GM23338 (cell line): ENCODE results near the gene ITGA1. TPM values are rescaled to one million over a fixed set of nuclear protein-coding genes. Genes with fewer than 3 reads are reported as not detected.

ENCODE experiments used
- ATAC-seq: fragments of 200-7000 bp; cut with Tn5 transposase; 3 replicates; pipeline ENCODE4 v1.9.1; 2020
- DNase-seq: peaks from one replicate; pipeline ENCODE4 v3.0.0-alpha.2; 2015; ENCODE audit warnings: low spot score
- H2AFZ ChIP-seq: fragments of 200-600 bp; sonication (generic); 2 replicates; pipeline ENCODE4 v1.8.0; 2016; ENCODE audit warnings: antibody characterized with exemption, mild to moderate bottlenecking, moderate library complexity
- H3F3A ChIP-seq: fragments of 200-600 bp; sonication (generic); replicated peaks from 2 replicates; pipeline ENCODE4 v1.8.0; 2017; ENCODE audit warnings: antibody characterized with exemption, mixed run types, low read depth
- H3K27ac ChIP-seq: fragments of 200-600 bp; sonication (generic); 2 replicates; pipeline ENCODE4 v1.6.1; 2016; ENCODE audit warnings: low read depth
- H3K27me3 ChIP-seq: fragments of 200-600 bp; sonication (generic); 2 replicates; pipeline ENCODE4 v1.8.0; 2016; ENCODE audit warnings: mild to moderate bottlenecking, mixed run types, moderate library complexity; ENCODE audit not compliant: insufficient read depth
- H3K36me3 ChIP-seq: fragments of 200-600 bp; sonication (generic); 2 replicates; pipeline ENCODE4 v1.8.0; 2016; ENCODE audit warnings: mild to moderate bottlenecking; ENCODE audit not compliant: insufficient read depth
- H3K4me1 ChIP-seq: fragments of 200-600 bp; sonication (generic); 2 replicates; pipeline ENCODE4 v1.8.0; 2016; ENCODE audit warnings: mild to moderate bottlenecking, moderate library complexity; ENCODE audit not compliant: insufficient read depth
- H3K4me2 ChIP-seq: fragments of 200-600 bp; sonication (generic); 2 replicates; pipeline ENCODE4 v1.7.1; 2017; ENCODE audit warnings: mixed run types
- H3K4me3 ChIP-seq: fragments of 200-600 bp; sonication (generic); 2 replicates; pipeline ENCODE4 v1.6.1; 2016; ENCODE audit warnings: mixed run types
- H3K79me2 ChIP-seq: fragments of 200-600 bp; sonication (generic); replicated peaks from 2 replicates; pipeline ENCODE4 v1.8.0; 2017; ENCODE audit warnings: mild to moderate bottlenecking; ENCODE audit not compliant: insufficient read depth
- H3K9me2 ChIP-seq: fragments of 200-600 bp; sonication (generic); 2 replicates; pipeline ENCODE4 v1.8.0; 2017; ENCODE audit not compliant: insufficient read depth
- H4K20me1 ChIP-seq: fragments of 200-600 bp; sonication (generic); replicated peaks from 2 replicates; pipeline ENCODE4 v1.8.0; 2017; ENCODE audit warnings: mild to moderate bottlenecking; ENCODE audit not compliant: insufficient read depth
- H3K27ac Mint-ChIP-seq: 2 replicates; pipeline ENCODE4 v1.8.0; 2020; ENCODE audit warnings: inconsistent platforms, mild to moderate bottlenecking, moderate library complexity, mixed read lengths
- H3K27me3 Mint-ChIP-seq: 3 replicates; pipeline ENCODE4 v1.8.0; 2022; ENCODE audit warnings: low read depth, mild to moderate bottlenecking, moderate library complexity, mixed read lengths, inconsistent platforms; ENCODE audit not compliant: insufficient read depth, poor library complexity
- H3K36me3 Mint-ChIP-seq: 3 replicates; pipeline ENCODE4 v1.8.0; 2021; ENCODE audit warnings: low read depth, mild to moderate bottlenecking, inconsistent platforms, moderate library complexity, mixed read lengths
- H3K4me1 Mint-ChIP-seq: 3 replicates; pipeline ENCODE4 v1.8.0; 2020; ENCODE audit warnings: mild to moderate bottlenecking, inconsistent platforms, mixed read lengths
- H3K4me3 Mint-ChIP-seq: 3 replicates; pipeline ENCODE4 v1.8.0; 2021; ENCODE audit warnings: moderate library complexity, mild to moderate bottlenecking, inconsistent platforms, mixed read lengths
- H3K9me3 Mint-ChIP-seq: 3 replicates; pipeline ENCODE4 v1.8.0; 2020; ENCODE audit warnings: moderate library complexity, mild to moderate bottlenecking, inconsistent platforms, mixed read lengths
- CREB1 ChIP-seq: fragments of 250-450 bp; sonication (Bioruptor Pico); IDR thresholded peaks from 2 replicates; pipeline ENCODE4 v1.5.0; 2020; ENCODE audit warnings: low read depth, mild to moderate bottlenecking, moderate library complexity
- CTCF ChIP-seq, 2 experiments: fragments of 200-600 bp in 1 of 2; sonication (generic) in 1 of 2; conservative IDR thresholded peaks; 2 replicates each; pipeline versions ENCODE4 v1.5.1 to v1.6.1; 2016 to 2017; ENCODE audit warnings: antibody characterized with exemption in 2 of 2, low read depth in 2 of 2, mild to moderate bottlenecking in 2 of 2, moderate library complexity in 1 of 2
- ETS1 ChIP-seq: IDR thresholded peaks from 2 replicates; pipeline ENCODE4 v1.6.1; 2016; ENCODE audit warnings: antibody characterized with exemption
- EZH2 ChIP-seq: fragments of 200-600 bp; sonication (generic); IDR thresholded peaks from one replicate; pipeline ENCODE4 v1.8.0; 2017; ENCODE audit warnings: antibody characterized with exemption, mild to moderate bottlenecking, low read depth; ENCODE audit not compliant: unreplicated experiment
- JUNB ChIP-seq: IDR thresholded peaks from one replicate; pipeline ENCODE4 v1.6.1; 2016; ENCODE audit warnings: antibody characterized with exemption; ENCODE audit not compliant: unreplicated experiment
- NANOG ChIP-seq: IDR thresholded peaks from 2 replicates; pipeline ENCODE4 v1.6.1; 2016; ENCODE audit warnings: antibody characterized with exemption, borderline replicate concordance
- POLR2AphosphoS5 ChIP-seq: IDR thresholded peaks from 2 replicates; pipeline ENCODE4 v1.6.1; 2016; ENCODE audit warnings: antibody characterized with exemption, low read depth
- STAT1 ChIP-seq: IDR thresholded peaks from one replicate; pipeline ENCODE4 v1.6.1; 2016; ENCODE audit warnings: antibody characterized with exemption; ENCODE audit not compliant: unreplicated experiment
- ZNF114 ChIP-seq: fragments of 250-450 bp; sonication (Bioruptor Pico); IDR thresholded peaks from 2 replicates; pipeline ENCODE4 v1.5.0; 2020; ENCODE audit warnings: mild to moderate bottlenecking, moderate library complexity
- polyA plus RNA-seq: library from polyadenylated mRNA; unstranded; fragments of >200 nt; fragmentation: Nextera tagmentation; extraction: Ambion mirVana; gene quantifications from 2 replicates; pipeline ENCODE4 v1.2.1, GENCODE V29; 2016
- total RNA-seq: library from RNA; depleted of rRNA; stranded (reverse); fragments of >200 nt; shearing (Covaris generic); gene quantifications from 2 replicates; pipeline ENCODE4 v1.2.3, GENCODE V29; 2014
- TF ChIP-seq, protein P1 (sequence below): IDR thresholded peaks from one replicate; pipeline ENCODE4 v1.6.1; 2018; ENCODE audit warnings: antibody characterized with exemption; ENCODE audit not compliant: unreplicated experiment
- TF ChIP-seq, protein P2 (sequence below): fragments of 250-450 bp; sonication (Bioruptor Pico); IDR thresholded peaks from 2 replicates; pipeline ENCODE4 v1.5.0; 2020; ENCODE audit warnings: mild to moderate bottlenecking, moderate library complexity

ITGA1 gene
- total and polyA plus RNA-seq, 2 experiments from 2014 or later = 1.8 to 4.9 TPM

DNA sequence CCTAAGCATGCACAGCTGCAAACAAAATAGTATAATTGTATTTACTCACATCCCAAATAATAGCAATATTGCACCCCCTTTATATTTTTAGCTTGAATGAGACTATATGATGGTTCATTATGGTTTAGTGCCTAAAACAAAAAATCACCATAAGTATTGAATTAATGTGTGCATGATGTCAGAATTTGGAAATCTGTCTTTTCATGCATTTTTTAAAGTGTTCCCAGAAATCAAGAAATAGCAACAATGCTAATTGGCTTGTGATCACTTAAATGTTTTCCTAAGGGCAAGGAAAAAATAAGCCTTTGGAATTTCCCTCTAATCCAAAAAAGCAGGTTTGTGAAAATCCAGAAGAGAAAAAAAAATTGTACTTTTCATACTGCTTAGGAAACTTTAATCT lies 150.5 kb downstream of the ITGA1 start:
- DNase-seq = no peak
- Histone ChIP-seq H4K20me1 (no peaks in the 10 kb centered on the region), H2AFZ (no peak overlapping the region), H3K27ac (no peak overlapping the region), H3K27me3 (no peaks in the 10 kb centered on the region), H3K9me2 (no peaks in the 10 kb centered on the region), H3K4me2 (no peak overlapping the region), H3K79me2 (no peaks in the 10 kb centered on the region), H3F3A (no peaks in the 10 kb centered on the region), H3K4me1 (peaks cover 7% of the 10 kb centered on the region; the same call in 1 of the 2 replicates), H3K36me3 (no peaks in the 10 kb centered on the region), H3K4me3 (no peak overlapping the region)
- Mint-ChIP-seq H3K9me3 (no peaks in the 10 kb centered on the region; the same call in 2 of the 3 replicates), H3K4me1 (peaks cover 4% of the 10 kb centered on the region; the same call in 1 of the 3 replicates), H3K36me3 (no peaks in the 10 kb centered on the region), H3K27ac (no peak overlapping the region), H3K27me3 (peaks cover 2% of the 10 kb centered on the region), H3K4me3 (no peak overlapping the region)
- no peak for ATAC-seq
- TF ChIP-seq ETS1 (no peak), JUNB (no peak), STAT1 (no peak), CTCF (conservative IDR thresholded peaks at IDR 0.05; ENCODE audit: low read depth in 2 of 2) (no peak), CREB1 (no peak), ZNF114 (CRISPR knock-in tag) (no peak), POLR2AphosphoS5 (no peak), NANOG (no peak)
- TF ChIP-seq, protein P1, sequence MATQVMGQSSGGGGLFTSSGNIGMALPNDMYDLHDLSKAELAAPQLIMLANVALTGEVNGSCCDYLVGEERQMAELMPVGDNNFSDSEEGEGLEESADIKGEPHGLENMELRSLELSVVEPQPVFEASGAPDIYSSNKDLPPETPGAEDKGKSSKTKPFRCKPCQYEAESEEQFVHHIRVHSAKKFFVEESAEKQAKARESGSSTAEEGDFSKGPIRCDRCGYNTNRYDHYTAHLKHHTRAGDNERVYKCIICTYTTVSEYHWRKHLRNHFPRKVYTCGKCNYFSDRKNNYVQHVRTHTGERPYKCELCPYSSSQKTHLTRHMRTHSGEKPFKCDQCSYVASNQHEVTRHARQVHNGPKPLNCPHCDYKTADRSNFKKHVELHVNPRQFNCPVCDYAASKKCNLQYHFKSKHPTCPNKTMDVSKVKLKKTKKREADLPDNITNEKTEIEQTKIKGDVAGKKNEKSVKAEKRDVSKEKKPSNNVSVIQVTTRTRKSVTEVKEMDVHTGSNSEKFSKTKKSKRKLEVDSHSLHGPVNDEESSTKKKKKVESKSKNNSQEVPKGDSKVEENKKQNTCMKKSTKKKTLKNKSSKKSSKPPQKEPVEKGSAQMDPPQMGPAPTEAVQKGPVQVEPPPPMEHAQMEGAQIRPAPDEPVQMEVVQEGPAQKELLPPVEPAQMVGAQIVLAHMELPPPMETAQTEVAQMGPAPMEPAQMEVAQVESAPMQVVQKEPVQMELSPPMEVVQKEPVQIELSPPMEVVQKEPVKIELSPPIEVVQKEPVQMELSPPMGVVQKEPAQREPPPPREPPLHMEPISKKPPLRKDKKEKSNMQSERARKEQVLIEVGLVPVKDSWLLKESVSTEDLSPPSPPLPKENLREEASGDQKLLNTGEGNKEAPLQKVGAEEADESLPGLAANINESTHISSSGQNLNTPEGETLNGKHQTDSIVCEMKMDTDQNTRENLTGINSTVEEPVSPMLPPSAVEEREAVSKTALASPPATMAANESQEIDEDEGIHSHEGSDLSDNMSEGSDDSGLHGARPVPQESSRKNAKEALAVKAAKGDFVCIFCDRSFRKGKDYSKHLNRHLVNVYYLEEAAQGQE = no peak

DNA sequence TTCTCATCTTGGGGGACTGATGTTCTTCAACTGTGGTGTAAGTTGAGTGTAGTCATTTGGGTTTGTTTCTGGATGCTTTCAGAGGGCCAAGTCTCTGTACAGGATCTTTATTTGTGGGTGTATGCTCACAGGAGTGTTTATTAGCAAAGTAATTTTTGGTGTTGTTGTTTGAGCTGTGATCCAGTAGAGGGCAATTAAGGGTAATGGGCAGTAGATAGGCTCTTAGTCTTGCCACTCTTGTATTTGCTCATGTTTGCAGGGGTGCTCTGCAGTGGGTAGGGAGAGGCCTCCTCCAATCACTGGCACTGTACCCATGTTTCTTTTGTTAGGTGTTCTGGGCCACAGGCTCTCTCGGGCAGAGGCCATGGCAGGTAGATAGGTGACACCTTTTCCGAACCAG lies 155.6 kb downstream of the ITGA1 start:
- Histone ChIP-seq H3K4me2 (no peak overlapping the region), H2AFZ (no peak overlapping the region), H3K27me3 (no peaks in the 10 kb centered on the region), H3K27ac (no peak overlapping the region), H3K4me1 (no peaks in the 10 kb centered on the region), H3K36me3 (no peaks in the 10 kb centered on the region), H4K20me1 (no peaks in the 10 kb centered on the region), H3K9me2 (no peaks in the 10 kb centered on the region), H3K4me3 (no peak overlapping the region), H3K79me2 (no peaks in the 10 kb centered on the region), H3F3A (no peaks in the 10 kb centered on the region)
- H3K36me3 Mint-ChIP-seq = no peaks in the 10 kb centered on the region
- DNase-seq (no peak), ATAC-seq (peak; percentile 44; the same call in 2 of the 3 replicates)
- no peak overlapping the region for H3K4me3 Mint-ChIP-seq
- no peaks in the 10 kb centered on the region for H3K4me1 Mint-ChIP-seq
- H3K9me3 Mint-ChIP-seq = no peaks in the 10 kb centered on the region
- no peaks in the 10 kb centered on the region for H3K27me3 Mint-ChIP-seq
- H3K27ac Mint-ChIP-seq = no peak overlapping the region
- TF ChIP-seq CREB1 (no peak), EZH2 (no peak)
- TF ChIP-seq, protein P2, sequence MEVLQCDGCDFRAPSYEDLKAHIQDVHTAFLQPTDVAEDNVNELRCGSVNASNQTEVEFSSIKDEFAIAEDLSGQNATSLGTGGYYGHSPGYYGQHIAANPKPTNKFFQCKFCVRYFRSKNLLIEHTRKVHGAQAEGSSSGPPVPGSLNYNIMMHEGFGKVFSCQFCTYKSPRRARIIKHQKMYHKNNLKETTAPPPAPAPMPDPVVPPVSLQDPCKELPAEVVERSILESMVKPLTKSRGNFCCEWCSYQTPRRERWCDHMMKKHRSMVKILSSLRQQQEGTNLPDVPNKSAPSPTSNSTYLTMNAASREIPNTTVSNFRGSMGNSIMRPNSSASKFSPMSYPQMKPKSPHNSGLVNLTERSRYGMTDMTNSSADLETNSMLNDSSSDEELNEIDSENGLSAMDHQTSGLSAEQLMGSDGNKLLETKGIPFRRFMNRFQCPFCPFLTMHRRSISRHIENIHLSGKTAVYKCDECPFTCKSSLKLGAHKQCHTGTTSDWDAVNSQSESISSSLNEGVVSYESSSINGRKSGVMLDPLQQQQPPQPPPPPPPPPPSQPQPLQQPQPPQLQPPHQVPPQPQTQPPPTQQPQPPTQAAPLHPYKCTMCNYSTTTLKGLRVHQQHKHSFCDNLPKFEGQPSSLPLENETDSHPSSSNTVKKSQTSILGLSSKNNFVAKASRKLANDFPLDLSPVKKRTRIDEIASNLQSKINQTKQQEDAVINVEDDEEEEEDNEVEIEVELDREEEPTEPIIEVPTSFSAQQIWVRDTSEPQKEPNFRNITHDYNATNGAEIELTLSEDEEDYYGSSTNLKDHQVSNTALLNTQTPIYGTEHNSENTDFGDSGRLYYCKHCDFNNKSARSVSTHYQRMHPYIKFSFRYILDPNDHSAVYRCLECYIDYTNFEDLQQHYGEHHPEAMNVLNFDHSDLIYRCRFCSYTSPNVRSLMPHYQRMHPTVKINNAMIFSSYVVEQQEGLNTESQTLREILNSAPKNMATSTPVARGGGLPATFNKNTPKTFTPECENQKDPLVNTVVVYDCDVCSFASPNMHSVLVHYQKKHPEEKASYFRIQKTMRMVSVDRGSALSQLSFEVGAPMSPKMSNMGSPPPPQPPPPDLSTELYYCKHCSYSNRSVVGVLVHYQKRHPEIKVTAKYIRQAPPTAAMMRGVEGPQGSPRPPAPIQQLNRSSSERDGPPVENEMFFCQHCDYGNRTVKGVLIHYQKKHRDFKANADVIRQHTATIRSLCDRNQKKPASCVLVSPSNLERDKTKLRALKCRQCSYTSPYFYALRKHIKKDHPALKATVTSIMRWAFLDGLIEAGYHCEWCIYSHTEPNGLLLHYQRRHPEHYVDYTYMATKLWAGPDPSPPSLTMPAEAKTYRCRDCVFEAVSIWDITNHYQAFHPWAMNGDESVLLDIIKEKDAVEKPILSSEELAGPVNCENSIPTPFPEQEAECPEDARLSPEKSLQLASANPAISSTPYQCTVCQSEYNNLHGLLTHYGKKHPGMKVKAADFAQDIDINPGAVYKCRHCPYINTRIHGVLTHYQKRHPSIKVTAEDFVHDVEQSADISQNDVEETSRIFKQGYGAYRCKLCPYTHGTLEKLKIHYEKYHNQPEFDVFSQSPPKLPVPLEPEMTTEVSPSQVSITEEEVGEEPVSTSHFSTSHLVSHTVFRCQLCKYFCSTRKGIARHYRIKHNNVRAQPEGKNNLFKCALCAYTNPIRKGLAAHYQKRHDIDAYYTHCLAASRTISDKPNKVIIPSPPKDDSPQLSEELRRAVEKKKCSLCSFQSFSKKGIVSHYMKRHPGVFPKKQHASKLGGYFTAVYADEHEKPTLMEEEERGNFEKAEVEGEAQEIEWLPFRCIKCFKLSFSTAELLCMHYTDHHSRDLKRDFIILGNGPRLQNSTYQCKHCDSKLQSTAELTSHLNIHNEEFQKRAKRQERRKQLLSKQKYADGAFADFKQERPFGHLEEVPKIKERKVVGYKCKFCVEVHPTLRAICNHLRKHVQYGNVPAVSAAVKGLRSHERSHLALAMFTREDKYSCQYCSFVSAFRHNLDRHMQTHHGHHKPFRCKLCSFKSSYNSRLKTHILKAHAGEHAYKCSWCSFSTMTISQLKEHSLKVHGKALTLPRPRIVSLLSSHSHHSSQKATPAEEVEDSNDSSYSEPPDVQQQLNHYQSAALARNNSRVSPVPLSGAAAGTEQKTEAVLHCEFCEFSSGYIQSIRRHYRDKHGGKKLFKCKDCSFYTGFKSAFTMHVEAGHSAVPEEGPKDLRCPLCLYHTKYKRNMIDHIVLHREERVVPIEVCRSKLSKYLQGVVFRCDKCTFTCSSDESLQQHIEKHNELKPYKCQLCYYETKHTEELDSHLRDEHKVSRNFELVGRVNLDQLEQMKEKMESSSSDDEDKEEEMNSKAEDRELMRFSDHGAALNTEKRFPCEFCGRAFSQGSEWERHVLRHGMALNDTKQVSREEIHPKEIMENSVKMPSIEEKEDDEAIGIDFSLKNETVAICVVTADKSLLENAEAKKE = no peak
